ENCODE data around the gene WWOX. TPM values are rescaled to one million over a fixed set of nuclear protein-coding genes. Genes with fewer than 3 reads are reported as not detected.

WWOX gene
- total and polyA plus RNA-seq, 2 of the 4 experiments (the other 2 are of a cell fraction), result 2.7 to 5.4 TPM

DNA sequence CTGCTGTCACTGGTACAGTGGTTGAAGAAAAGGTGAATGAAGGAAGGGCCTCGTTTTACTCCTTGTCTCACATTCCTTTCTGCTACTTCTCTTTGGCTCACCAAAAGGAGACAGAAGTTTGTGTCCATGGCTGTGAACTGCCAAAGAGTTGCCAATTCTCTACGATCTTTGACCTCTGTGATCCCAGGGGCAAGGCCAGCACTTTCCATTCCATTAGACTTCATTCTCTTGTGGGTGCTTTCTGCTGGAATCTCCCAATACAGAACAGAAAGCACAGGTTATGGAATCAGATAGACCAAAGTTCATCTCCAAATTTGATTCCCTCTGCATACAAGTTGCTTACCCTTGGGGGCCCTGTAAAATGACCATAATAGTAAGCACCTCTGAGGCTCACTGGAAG is 1093.5 kb downstream of the WWOX start:
- CTCF ChIA-PET, result no interaction called here
- intact Hi-C loops (cut with micrococcal nuclease), result no loop called here
- dilution Hi-C loops (cut with HindIII; ENCODE audit: low sequenced_read_pairs, unreplicated experiment), result no loop called here

More for the DNA sequence above, 1093.5 kb downstream of the WWOX start:
- no peak overlapping the region for H4K91ac ChIP-seq (ENCODE audit: insufficient read depth, low read depth, low read length)
- H3K9me1 ChIP-seq (ENCODE audit: insufficient read depth, low read length), result no peaks in the 10 kb centered on the region
- no peak overlapping the region for H3K14ac ChIP-seq (replicated peaks; ENCODE audit: low read depth, low read length)
- no peak overlapping the region for H2AK5ac ChIP-seq (ENCODE audit: low read depth, low read length)
- no peak overlapping the region for H3K9ac ChIP-seq (ENCODE audit: low read depth, low read length)
- no peak overlapping the region for H3K4me2 ChIP-seq (ENCODE audit: low read depth, low read length)
- no peak overlapping the region for H2AK9ac ChIP-seq (replicated peaks; ENCODE audit: low read depth, low read length, poor library complexity)
- no CpG with 5 or more reads among the region's 2 CpGs for WGBS, 2 experiments (ENCODE audit: extremely low coverage in 2 of 2, insufficient read length in 1 of 2)
- H3K9me3 ChIP-seq (ENCODE audit: control insufficient read depth, insufficient read depth, low read length), result peaks cover 18% of the 10 kb centered on the region
- no peak overlapping the region for H2BK15ac ChIP-seq (ENCODE audit: low read depth, low read length)
- TF ChIP-seq CTCF (conservative IDR thresholded peaks at IDR 0.05; ENCODE audit: low read depth, low read length) (no peak), FOS (IDR thresholded peaks at IDR 0.05; ENCODE audit: low read depth, low read length) (no peak), BHLHE40 (IDR thresholded peaks at IDR 0.05; ENCODE audit: low read depth, low read length) (no peak), MXI1 (IDR thresholded peaks at IDR 0.05; ENCODE audit: borderline replicate concordance, low read depth, low read length) (no peak), RAD21 (IDR thresholded peaks at IDR 0.05; ENCODE audit: low read length) (no peak)
- H2BK20ac ChIP-seq (ENCODE audit: low read depth, low read length), result no peak overlapping the region
- no peaks in the 10 kb centered on the region for H3K79me1 ChIP-seq (ENCODE audit: low read depth in 1 of 2, low read length in 2 of 2)
- H3K56ac ChIP-seq (ENCODE audit: extremely low read depth, insufficient read depth, low read length), result no peak overlapping the region
- no peak overlapping the region for H3K4me3 ChIP-seq (ENCODE audit: insufficient read depth, low read depth, low read length)
- POLR2A ChIA-PET (ENCODE audit: unreplicated experiment), result no interaction called here
- no peak overlapping the region for H2AFZ ChIP-seq (replicated peaks; ENCODE audit: low read length, poor library complexity)
- ATAC-seq (ENCODE audit: low read depth) (no peak), DNase-seq (no peak)
- H3K27ac ChIP-seq (ENCODE audit: insufficient read depth, low read length), result no peak overlapping the region
- H4K8ac ChIP-seq (ENCODE audit: low read depth in 2 of 2, low read length in 2 of 2), result no peak overlapping the region
- H3K36me3 ChIP-seq (ENCODE audit: control insufficient read depth, insufficient read depth, low read length), result no peaks in the 10 kb centered on the region
- no peaks in the 10 kb centered on the region for H4K20me1 ChIP-seq (ENCODE audit: insufficient read depth, low read length)
- no peak overlapping the region for H2BK120ac ChIP-seq (ENCODE audit: low read depth, low read length)
- H3K18ac ChIP-seq (ENCODE audit: low read depth, low read length), result no peak overlapping the region
- H2BK5ac ChIP-seq (ENCODE audit: low read depth, low read length, poor library complexity, severe bottlenecking), result no peak overlapping the region
- H3K4me1 ChIP-seq (ENCODE audit: control insufficient read depth, insufficient read depth, low read length), result no peaks in the 10 kb centered on the region
- H4K5ac ChIP-seq (ENCODE audit: low read depth, low read length), result no peak overlapping the region
- no peak overlapping the region for H3K4ac ChIP-seq (ENCODE audit: low read depth, low read length)
- H3K27me3 ChIP-seq (ENCODE audit: control insufficient read depth, insufficient read depth, low read length), result no peaks in the 10 kb centered on the region
- no TSS peak for BruUV-seq (replicated peaks)
- H3K23ac ChIP-seq (ENCODE audit: low read depth, low read length), result no peak overlapping the region
- in situ Hi-C loops (cut with MboI; ENCODE audit: low sequenced_read_pairs), result no loop called here
